ENCODE data around the gene CCT3. TPM values are rescaled to one million over a fixed set of nuclear protein-coding genes. Genes with fewer than 3 reads are reported as not detected.
A peak's percentile ranks its signal among the peaks of the same experiment; 100 is the strongest.

Gene CCT3
- polyA plus RNA-seq (2011; rRNA removed) (314 and 359 TPM in 2 replicates), polyA minus RNA-seq (2011; rRNA and poly(A)+ RNA removed) (292 and 314 TPM in 2 replicates)

GRCh38 chr1:156338180-156338976, at the start of gene CCT3, which contains the start of gene TSACC:
Gene CCT3, minus strand, starts transcription at chr1:156338292. Its CDS starts 108 bp downstream, at chr1:156338184.
Gene TSACC, plus strand, starts transcription at chr1:156338526. Its CDS starts 1,232 bp downstream, at chr1:156339758.
- peak; percentile 100 for DNase-seq (ENCODE audit: low read depth, low spot score)
- no peak for TF ChIP-seq CTCF (IDR thresholded peaks at IDR 0.05; ENCODE audit: low read depth, low read length)
- peak within 1 kb of the TSS; percentile 39 for H3K27ac ChIP-seq (ENCODE audit: low read depth, low read length)
- H3K4me3 ChIP-seq (ENCODE audit: low read depth, low read length), result peak within 1 kb of the TSS; percentile 98
- H3K27me3 ChIP-seq (ENCODE audit: control insufficient read depth, insufficient read depth, low read length), result no peaks in the 10 kb centered on the region
- CTCF ChIA-PET, result interaction anchor here (0.6 to 2.2 kb wide), 3 partner anchors 15 to 48 kb away, joined by 3 to 9 read pairs (median 4); no protein-coding TSS in a partner anchor
- peaks cover 3% of the 10 kb centered on the region; the same call in 1 of the 2 replicates for H3K9me3 ChIP-seq (ENCODE audit: control insufficient read depth, insufficient read depth, low read length)
- POLR2A ChIA-PET, result interaction anchor here (1.2 kb wide), 1 partner anchor 15 kb away, joined by 6 read pairs; no protein-coding TSS in a partner anchor

GRCh38 chr1:156387870-156388173, 49.7 kb upstream of the CCT3 start:
- no peaks in the 10 kb centered on the region; the same call in 1 of the 2 replicates for H3K9me3 ChIP-seq (ENCODE audit: control insufficient read depth, insufficient read depth, low read length)
- no peak overlapping the region for H3K27ac ChIP-seq (ENCODE audit: low read depth, low read length)
- no peak overlapping the region for H3K4me3 ChIP-seq (ENCODE audit: low read depth, low read length)
- TF ChIP-seq CTCF (IDR thresholded peaks at IDR 0.05; ENCODE audit: low read depth, low read length), result no peak
- CTCF ChIA-PET, result interaction anchor here (0.7 to 11.0 kb wide), 3 partner anchors 8 to 60 kb away, joined by 3 to 445 read pairs (median 15); no protein-coding TSS in a partner anchor
- peaks cover 56% of the 10 kb centered on the region for H3K27me3 ChIP-seq (ENCODE audit: control insufficient read depth, insufficient read depth, low read length)
- no peak for DNase-seq (ENCODE audit: low read depth, low spot score)
- POLR2A ChIA-PET, result no interaction called here

GRCh38 chr1:156386949-156387869, 49.1 kb upstream of the CCT3 start:
- DNase-seq (ENCODE audit: low read depth, low spot score), result no peak
- Histone ChIP-seq H3K27ac (ENCODE audit: low read depth, low read length) (no peak overlapping the region), H3K27me3 (ENCODE audit: control insufficient read depth, insufficient read depth, low read length) (peaks cover 59% of the 10 kb centered on the region), H3K9me3 (ENCODE audit: control insufficient read depth, insufficient read depth, low read length) (no peaks in the 10 kb centered on the region; the same call in 1 of the 2 replicates), H3K4me3 (ENCODE audit: low read depth, low read length) (no peak overlapping the region)
- ChIA-PET POLR2A (interaction anchor here (1.7 kb wide), 1 partner anchor 59 kb away, joined by 3 read pairs; no protein-coding TSS in a partner anchor), CTCF (interaction anchor here (0.7 to 11.0 kb wide), 11 partner anchors 9 to 221 kb away, joined by 3 to 445 read pairs (median 15); no protein-coding TSS in a partner anchor)
- no peak for TF ChIP-seq CTCF (IDR thresholded peaks at IDR 0.05; ENCODE audit: low read depth, low read length)

GRCh38 chr1:156386134-156386901, 48.2 kb upstream of the CCT3 start:
- no peak for TF ChIP-seq CTCF (IDR thresholded peaks at IDR 0.05; ENCODE audit: low read depth, low read length)
- no peak overlapping the region for H3K27ac ChIP-seq (ENCODE audit: low read depth, low read length)
- H3K4me3 ChIP-seq (ENCODE audit: low read depth, low read length), result no peak overlapping the region
- peaks cover 58% of the 10 kb centered on the region for H3K27me3 ChIP-seq (ENCODE audit: control insufficient read depth, insufficient read depth, low read length)
- CTCF ChIA-PET, result interaction anchor here (0.5 to 11.0 kb wide), 85 partner anchors 8 to 672 kb away, joined by 3 to 445 read pairs (median 6); partner anchors contain the start of genes CCT3, HAPLN2, NAXE and SMG5
- POLR2A ChIA-PET, result interaction anchor here (0.9 to 1.7 kb wide), 4 partner anchors 59 to 185 kb away, joined by 3 to 15 read pairs (median 4); partner anchors contain the start of gene SMG5
- DNase-seq (ENCODE audit: low read depth, low spot score), result no peak
- H3K9me3 ChIP-seq (ENCODE audit: control insufficient read depth, insufficient read depth, low read length), result no peaks in the 10 kb centered on the region
